ENCODE measurements around the gene LCORL. TPM values are rescaled to one million over a fixed set of nuclear protein-coding genes. Genes with fewer than 3 reads are reported as not detected.
"Not testable (repeated sequence)": the region's sequence is repeated elsewhere in the genome, so short reads cannot be mapped to it uniquely, and the experiment has no call there.

LCORL gene
- total RNA-seq, 1 donor from 2014 or later, result 29.7 TPM

DNA sequence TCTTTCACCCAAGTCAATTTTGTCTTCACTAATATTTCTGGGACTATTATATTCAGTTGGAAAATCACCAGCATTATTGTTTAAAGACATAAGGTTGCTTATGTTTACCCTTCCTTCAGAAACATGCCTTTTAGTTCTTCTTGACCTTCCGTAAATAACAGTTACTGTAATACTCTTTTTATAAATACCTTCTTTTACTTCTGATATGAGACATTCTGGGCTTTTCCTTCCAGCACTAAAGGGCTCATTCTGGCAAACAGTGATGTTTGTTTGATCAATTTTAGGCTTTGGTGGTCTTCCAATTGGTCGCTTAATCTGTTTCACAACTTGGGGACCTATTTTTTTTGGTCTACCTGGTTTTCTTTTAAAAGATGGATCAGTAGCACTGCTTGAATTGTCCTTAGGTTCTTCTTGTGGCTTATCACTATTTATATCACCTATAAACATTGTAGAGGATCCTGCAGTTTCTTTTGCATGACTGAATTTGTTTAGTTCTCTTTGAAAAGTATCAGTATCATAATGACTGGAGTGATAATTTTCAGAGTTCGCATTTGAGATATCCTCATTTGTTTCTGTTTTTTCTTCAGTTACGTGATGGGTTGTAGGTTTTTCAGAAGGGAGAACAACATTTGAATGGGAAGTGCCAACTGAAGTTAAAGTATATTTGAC is 146.0 kb downstream of the LCORL start:
- ATAC-seq (no peak), DNase-seq (ENCODE audit: low spot score) (no peak)
- intact Hi-C loops (cut with DNase I), result no loop called here

DNA sequence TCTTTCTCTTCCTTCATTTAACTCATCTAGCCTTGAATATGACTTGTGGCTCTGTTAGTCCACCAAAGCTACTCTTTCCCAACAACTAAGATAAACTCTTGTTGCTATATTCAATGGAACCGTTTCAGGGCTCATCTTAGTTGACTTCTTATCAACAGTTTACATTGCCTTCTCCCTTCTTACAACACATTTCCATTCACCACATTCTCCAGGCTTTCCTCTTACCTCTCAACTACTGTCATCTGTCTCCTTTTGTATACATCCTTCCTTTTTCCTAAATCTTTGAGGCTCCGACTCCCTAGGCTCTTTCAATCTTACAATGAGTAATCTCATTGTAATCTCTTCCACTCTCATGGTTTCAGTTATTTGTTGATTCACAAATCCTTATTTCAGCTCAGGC is 152.2 kb downstream of the LCORL start:
- intact Hi-C loops (cut with DNase I), result no loop called here
- DNase-seq (ENCODE audit: low spot score), result no peak
- ATAC-seq, result no peak

DNA sequence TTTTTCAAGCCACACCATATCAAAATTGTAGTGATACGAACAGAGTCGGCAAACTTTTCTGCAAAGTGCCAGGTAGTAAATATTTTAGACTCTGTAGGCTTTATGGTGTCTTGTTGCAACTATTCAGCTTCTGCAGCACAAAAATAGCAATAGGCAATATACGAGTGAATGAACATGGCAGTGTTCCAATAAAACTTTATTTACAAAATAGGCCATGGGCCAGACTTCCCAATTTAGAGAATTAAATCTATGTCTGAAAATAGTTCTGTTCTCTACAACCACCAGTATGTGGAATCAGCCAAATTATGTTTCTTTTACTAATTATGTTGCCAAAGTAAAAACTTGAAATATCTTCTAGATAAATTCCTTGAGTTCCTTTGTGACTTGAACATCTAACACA is 154.3 kb downstream of the LCORL start:
- no peak for DNase-seq (ENCODE audit: low spot score)
- intact Hi-C loops (cut with DNase I), result no loop called here
- ATAC-seq, result no peak

DNA sequence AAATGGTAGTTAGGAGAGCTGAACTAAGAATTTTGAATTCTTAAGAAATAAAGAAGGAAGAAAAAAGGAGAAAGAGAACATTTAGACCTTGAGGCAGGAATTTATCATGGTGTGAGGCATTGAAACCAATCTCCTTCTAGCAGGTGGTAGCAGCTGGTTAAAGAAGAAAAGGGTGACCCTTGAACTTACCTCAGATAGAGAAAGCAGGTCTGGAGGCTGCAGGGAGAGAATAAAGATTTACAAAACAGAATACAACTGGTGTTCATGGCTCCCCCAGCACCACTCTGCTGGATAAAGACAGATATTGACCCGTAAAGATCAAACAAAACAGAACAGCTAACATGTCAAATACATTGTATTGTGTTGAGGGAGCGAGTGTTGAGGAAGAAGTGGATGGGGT is 154.7 kb downstream of the LCORL start:
- intact Hi-C loops (cut with DNase I), result no loop called here
- DNase-seq (ENCODE audit: low spot score), result no peak
- ATAC-seq, result no peak

DNA sequence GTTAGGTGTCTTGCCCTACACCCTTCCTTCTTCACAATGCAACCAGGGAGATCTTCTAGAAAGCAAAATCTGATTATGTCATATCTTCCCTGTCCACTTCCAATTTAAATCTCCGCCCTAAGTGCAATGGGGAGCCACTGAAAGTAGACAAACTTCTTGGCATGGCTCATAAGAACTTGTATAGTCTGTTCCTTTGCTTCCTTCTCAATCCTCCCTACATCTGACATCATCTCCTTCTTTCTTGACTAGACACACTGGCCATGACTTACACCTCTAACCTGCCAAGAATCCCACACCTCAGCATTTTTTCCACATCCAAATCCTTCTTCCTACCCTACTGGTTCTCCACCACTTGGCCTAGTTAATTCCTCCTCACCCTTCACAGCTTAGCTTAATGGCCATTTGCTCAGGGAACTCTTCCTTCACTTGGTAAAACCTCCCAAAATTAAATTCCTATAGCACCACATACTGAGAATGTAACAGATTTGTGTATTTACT is 155.6 kb downstream of the LCORL start:
- intact Hi-C loops (cut with DNase I), result no loop called here
- no peak for ATAC-seq

DNA sequence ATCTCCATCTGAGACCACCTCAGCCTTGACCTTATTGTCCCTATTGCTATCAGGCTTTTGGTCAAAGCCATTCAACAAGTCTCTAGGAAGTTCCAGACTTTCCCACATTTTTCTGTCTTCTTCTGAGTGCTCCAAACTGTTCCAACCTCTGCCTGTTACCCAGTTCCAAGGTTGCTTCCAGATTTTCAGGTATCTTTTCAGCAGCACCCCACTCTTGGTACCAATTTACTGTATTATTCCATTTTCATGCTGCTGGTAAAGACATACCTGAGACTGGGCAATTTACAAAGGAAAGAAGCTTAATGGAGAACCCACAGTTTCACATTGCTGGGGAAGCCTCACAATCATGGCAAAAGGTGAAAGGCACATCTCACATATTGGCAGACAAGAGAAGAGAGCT is 159.6 kb downstream of the LCORL start:
- DNase-seq (ENCODE audit: low spot score); intact Hi-C loops (cut with DNase I); ATAC-seq: not testable (repeated sequence)

More for the DNA sequence above, 155.6 kb downstream of the LCORL start:
- DNase-seq (ENCODE audit: low spot score), result no peak

DNA sequence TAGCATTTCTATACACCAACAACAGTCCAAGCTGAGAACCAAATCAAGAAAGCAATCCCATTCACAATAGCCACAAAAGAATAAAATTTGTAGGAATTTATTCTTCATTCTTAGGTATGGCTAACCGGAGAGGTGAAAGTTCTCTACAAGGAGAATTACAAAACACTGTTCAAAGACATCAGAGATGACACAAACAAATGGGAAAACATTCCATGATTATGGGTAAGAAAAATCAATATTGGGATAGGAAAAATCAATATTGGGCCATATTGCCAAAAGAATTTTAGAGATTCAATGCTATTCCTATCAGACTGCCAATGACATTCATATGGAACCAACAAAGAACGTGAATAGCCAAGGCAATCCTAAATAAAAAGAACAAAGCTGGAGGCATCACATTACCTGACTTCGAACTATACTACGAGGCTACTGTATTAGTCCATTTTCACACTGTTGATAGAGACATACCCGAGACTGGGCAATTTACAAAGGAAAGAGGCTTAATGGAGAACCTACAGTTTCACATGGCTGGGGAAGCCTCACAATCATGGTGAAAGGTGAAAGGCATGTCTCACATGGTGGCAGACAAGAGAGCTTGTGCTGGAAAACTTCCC is 161.7 kb downstream of the LCORL start:
- ATAC-seq, result no peak
- no peak for DNase-seq (ENCODE audit: low spot score)
- intact Hi-C loops (cut with DNase I), result no loop called here

DNA sequence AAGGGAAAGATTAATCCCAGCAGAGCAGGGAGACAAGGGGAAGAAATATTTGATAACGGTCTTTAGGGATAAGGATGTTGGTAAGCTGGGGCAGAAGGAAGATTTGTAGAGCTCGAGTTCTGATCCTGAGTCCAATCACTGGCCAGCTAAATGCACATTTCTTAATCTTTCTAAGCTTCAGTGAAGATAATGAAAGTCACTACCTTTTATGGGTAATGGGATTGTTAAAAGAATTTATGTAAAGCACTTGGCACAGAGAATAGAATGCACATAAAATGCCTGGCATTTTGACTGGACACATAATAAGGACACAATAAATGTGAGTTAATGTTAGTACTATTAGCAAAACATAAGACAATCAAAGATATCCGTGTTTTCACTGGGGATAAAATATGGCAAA is 167.5 kb downstream of the LCORL start:
- DNase-seq (ENCODE audit: low spot score) (no peak), ATAC-seq (no peak)
- intact Hi-C loops (cut with DNase I), result no loop called here

DNA sequence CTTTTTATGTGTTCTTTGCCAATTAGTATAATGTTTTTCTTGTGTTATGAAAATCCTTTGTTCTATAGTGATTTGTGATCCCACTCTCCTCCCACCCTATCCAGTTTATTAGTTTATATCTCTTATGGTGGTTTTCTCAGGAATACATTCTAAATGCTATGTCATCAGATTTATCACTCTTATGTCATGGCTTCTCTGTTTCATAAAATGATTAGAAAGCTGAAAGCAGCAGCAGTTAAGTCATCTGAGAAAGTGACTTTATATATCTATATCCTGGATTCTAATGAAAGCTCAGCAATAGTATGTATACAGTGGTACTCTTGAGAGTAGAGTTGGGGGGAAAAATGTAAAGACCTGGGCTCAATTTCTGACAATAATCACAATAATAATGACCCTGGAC is 169.6 kb downstream of the LCORL start:
- ATAC-seq (no peak), DNase-seq (ENCODE audit: low spot score) (no peak)
- intact Hi-C loops (cut with DNase I), result no loop called here

DNA sequence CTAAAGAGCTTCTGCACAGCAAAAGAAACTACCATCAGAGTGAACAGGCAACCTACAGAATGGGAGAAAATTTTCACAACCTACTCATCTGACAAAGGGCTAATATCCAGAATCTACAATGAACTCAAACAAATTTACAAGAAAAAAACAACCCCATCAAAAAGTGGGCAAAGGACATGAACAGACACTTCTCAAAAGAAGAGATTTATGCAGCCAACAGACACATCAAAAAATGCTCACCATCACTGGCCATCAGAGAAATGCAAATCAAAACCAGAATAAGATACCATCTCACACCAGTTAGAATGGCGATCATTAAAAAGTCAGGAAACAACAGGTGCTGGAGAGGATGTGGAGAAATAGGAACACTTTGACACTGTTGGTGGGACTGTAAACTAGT is 171.3 kb downstream of the LCORL start:
- DNase-seq (ENCODE audit: low spot score); intact Hi-C loops (cut with DNase I); ATAC-seq: not testable (repeated sequence)

DNA sequence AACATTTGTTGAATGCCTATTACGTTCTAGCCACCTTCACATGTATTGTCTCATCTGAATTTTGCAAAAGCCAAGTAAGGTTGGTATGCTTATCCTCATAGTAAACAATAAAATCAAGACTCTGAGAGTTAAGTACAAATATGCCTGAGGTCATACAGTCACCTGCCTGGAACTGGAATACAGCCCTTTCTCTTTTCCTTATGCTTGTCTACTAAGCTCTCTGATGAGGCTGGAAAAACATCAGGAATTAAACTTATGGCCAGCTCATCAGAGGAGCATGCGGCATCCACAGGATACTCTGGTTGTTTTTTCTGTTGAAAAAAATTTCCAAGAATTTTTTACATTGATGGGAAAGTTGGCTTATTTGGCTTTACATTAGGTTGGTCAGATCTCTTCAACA is 175.3 kb downstream of the LCORL start:
- ATAC-seq (no peak), DNase-seq (ENCODE audit: low spot score) (no peak)
- intact Hi-C loops (cut with DNase I), result no loop called here

DNA sequence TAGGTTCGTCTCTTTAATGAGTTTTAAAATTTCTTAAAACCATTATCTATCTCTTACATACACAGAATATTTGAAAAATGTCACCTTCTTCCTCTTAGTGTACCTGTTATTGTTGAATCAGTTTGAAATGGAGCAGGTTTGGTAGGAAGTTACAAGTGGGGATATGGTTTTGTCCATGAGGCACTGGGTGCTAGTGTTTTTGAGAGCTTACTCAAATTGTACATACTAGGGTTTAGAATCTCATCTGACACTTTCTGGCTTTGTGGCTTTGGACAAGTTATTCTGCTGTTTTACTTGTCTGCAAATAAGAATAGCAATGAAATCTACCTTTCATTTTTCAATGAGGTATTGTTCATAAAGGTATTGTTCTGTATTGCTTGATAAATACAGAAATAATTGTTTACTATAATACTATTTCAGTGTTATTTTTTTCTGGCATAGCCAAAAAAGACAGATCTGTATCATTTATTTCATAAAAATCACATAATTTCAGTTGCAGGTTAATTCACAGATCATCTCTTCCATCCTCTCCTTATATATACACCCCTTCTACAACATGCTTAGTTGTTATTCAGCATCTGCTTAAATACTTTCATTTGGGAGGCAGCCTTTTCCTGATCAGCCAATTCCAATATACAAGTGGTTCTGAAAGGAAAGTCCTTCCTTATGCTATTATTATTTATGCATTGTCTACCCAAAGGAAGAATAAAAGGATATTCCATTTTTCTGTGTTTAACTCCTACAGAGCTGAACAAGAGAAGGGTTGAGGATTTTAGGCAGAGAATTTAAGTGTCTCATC is 197.5 kb downstream of the LCORL start:
- intact Hi-C loops (cut with DNase I), result no loop called here
- DNase-seq (ENCODE audit: low spot score) (no peak), ATAC-seq (no peak)

DNA sequence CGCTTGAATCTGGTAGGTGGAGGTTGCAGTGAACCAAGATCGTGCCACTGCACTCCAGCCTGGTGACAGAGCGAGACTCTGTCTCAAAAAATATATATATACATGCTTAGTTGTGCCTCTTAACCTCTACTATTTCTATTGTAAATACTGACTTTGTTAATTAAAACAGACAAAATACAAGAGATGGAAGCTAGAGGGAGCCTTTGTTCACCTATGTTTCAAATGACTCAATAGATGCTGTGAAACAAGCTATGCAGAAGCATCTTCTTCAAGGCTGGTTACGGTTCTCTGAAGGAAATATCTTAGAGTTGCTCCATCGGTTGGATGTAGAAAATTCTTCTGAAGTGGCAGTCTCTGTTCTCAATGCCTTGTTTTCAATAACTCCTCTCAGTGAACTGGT is 204.5 kb downstream of the LCORL start:
- DNase-seq (ENCODE audit: low spot score) (no peak), ATAC-seq (peak; percentile 68)
- intact Hi-C loops (cut with DNase I), result loop anchor here (10.0 kb wide), 1 partner anchor 778 kb away; no protein-coding TSS in a partner anchor

DNA sequence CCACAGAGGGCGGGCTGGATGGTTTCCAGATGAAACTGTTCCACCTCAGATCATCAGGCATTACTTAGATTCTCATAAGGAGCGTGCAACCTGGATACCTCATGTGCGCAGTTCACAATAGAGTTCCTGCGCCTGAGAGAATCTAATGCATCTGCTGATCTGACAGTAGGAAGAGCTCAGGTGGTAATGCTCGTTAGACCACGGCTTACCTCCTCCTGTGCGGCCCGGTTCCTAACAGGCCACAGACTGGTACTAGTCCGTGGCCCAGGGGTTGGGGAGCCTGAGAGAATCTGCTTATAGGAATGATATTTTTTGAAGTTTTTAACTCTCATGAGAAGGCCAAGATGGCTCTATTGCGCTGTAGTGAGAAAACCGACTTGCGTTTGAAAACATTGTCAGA is 205.4 kb downstream of the LCORL start:
- intact Hi-C loops (cut with DNase I), result loop anchor here (10.0 kb wide), 1 partner anchor 779 kb away; no protein-coding TSS in a partner anchor
- no peak for ATAC-seq
- DNase-seq (ENCODE audit: low spot score), result no peak

DNA sequence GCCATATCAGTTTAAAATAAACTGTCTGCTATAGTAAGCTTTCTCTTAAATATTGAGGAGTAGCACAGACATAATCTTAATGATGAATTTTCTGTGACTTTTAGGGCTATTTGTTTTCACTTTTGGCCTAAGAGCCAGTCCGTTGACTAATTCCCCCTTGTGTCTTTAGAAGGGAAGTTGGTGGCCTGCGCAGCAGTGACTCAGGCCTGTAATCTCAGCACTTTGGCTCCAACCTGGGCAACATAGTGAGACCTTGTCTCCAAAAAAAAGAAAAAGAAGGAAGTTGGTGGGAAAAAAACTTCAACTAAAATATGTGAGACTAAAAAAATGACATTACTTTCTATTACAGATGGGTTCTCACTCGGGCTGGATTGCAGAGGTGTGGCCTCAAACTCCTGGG is 207.4 kb downstream of the LCORL start:
- ATAC-seq, result no peak
- intact Hi-C loops (cut with DNase I), result loop anchor here (10.0 kb wide), 1 partner anchor 781 kb away; no protein-coding TSS in a partner anchor

DNA sequence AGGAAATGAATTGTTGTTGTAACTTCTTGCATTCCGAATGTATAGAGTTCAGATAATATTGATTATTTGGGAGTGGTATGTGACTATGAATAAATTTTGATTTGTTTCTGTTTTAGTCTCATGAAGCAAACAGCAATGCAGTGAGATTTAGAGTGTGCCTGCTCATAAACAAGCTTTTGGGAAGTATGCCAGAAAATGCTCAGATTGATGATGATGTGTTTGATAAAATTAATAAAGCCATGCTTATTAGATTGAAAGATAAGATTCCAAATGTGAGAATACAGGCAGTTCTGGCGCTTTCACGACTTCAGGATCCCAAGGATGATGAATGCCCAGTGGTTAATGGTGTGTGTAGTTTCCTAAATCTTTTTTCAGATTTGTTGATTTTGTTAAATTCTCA is 208.8 kb downstream of the LCORL start:
- DNase-seq (ENCODE audit: low spot score) (no peak), ATAC-seq (no peak)
- intact Hi-C loops (cut with DNase I), result loop anchor here (10.0 kb wide), 1 partner anchor 782 kb away; no protein-coding TSS in a partner anchor

More for the DNA sequence above, 207.4 kb downstream of the LCORL start:
- DNase-seq (ENCODE audit: low spot score), result no peak

DNA sequence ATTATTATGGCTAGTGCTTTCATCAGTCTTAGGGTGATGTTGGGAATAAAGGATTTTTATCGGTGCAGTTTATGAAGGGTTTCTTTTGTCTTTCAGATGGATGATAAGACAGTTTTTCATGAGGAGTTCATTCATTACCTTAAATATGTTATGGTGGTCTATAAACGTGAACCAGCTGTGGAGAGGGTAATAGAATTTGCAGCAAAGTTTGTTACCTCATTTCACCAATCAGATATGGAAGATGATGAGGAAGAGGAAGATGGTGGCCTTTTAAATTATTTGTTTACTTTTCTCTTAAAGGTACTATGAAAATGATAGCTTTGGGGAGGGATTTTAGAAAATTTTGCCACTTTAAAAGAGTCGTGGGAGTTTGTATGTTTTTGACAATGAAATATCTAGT is 209.4 kb downstream of the LCORL start:
- no peak for ATAC-seq
- intact Hi-C loops (cut with DNase I), result loop anchor here (10.0 kb wide), 1 partner anchor 783 kb away; no protein-coding TSS in a partner anchor

DNA sequence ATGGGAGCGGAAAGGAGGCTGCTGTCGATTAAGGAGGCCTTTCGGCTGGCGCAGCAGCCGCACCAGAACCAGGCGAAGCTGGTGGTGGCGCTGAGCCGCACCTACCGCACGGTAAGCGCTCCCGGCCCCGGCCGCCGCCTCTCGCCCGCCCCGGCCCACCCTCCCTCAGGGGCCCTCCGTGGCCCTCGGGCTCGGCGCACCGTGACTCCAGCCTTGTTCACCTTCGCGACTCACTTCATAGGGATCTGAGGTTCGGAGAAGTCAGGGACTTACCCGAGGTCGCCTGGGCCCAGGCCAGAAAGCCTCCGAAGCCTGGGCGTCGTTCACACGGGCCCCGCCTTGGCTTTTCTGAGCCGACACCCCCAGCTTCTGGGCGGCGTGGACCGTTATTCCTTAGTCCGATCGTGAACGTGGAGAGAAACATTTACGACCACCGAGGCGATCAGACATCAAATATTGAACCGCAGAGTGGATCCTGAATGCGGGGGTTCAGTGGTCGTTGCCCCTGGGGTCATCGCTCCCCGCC is 210.4 kb downstream of the LCORL start:
- intact Hi-C loops (cut with DNase I), result loop anchor here (10.0 kb wide), 1 partner anchor 784 kb away; no protein-coding TSS in a partner anchor
- DNase-seq (ENCODE audit: low spot score) (peak; percentile 64), ATAC-seq (no peak)

More for the DNA sequence above, 209.4 kb downstream of the LCORL start:
- no peak for DNase-seq (ENCODE audit: low spot score)
